WTC11 (cell line): ENCODE measurements around the gene DHRS7.
"Not testable (repeated sequence)": the region's sequence is repeated elsewhere in the genome, so short reads cannot be mapped to it uniquely, and the experiment has no call there.

Source experiments
- ATF2 ChIP-seq: sonication (generic); formaldehyde crosslinking; IDR thresholded peaks from 2 replicates; pipeline ENCODE4 v1.8.1; 2022; ENCODE audit warnings: low read depth, missing genetic modification reagents, borderline replicate concordance
- ATF3 ChIP-seq: sonication (generic); formaldehyde crosslinking; conservative IDR thresholded peaks from 2 replicates; pipeline ENCODE4 v1.8.1; 2022; ENCODE audit warnings: mild to moderate bottlenecking, missing genetic modification reagents
- CBFB ChIP-seq: sonication (generic); formaldehyde crosslinking; IDR thresholded peaks from 2 replicates; pipeline ENCODE4 v1.8.1; 2022; ENCODE audit warnings: mild to moderate bottlenecking, low read depth, missing genetic modification reagents
- CREB1 ChIP-seq: sonication (generic); formaldehyde crosslinking; IDR thresholded peaks from 2 replicates; pipeline ENCODE4 v1.8.0; 2023; ENCODE audit warnings: mild to moderate bottlenecking, missing genetic modification reagents
- ESRRA ChIP-seq: sonication (generic); formaldehyde crosslinking; IDR thresholded peaks from 2 replicates; pipeline ENCODE4 v1.8.1; 2022; ENCODE audit warnings: mild to moderate bottlenecking, missing genetic modification reagents, borderline replicate concordance
- GABPB1 ChIP-seq: sonication (generic); formaldehyde crosslinking; IDR thresholded peaks from 2 replicates; pipeline ENCODE4 v1.8.1; 2023; ENCODE audit warnings: mild to moderate bottlenecking, missing genetic modification reagents
- GRHL2 ChIP-seq: fragments of 250-450 bp; sonication (Bioruptor Pico); IDR thresholded peaks from 2 replicates; pipeline ENCODE4 v1.8.0; 2022; ENCODE audit warnings: mild to moderate bottlenecking, moderate library complexity; ENCODE audit not compliant: insufficient replicate concordance, severe bottlenecking
- MYBL2 ChIP-seq: sonication (generic); formaldehyde crosslinking; IDR thresholded peaks from 2 replicates; pipeline ENCODE4 v1.8.1; 2023; ENCODE audit warnings: mild to moderate bottlenecking, moderate library complexity, missing genetic modification reagents
- PREB ChIP-seq: sonication (generic); formaldehyde crosslinking; IDR thresholded peaks from 2 replicates; pipeline ENCODE4 v1.8.1; 2022; ENCODE audit warnings: mild to moderate bottlenecking, missing genetic modification reagents, moderate library complexity, borderline replicate concordance
- TEAD4 ChIP-seq: sonication (generic); formaldehyde crosslinking; IDR thresholded peaks from 2 replicates; pipeline ENCODE4 v1.8.0; 2022; ENCODE audit warnings: mild to moderate bottlenecking, missing genetic modification reagents
- ZSCAN18 ChIP-seq: fragments of 250-450 bp; sonication (Bioruptor Pico); IDR thresholded peaks from 2 replicates; pipeline ENCODE4 v2.1.2; 2022; ENCODE audit warnings: mild to moderate bottlenecking, moderate library complexity
- TF ChIP-seq, protein P1 (sequence below): fragments of 200-600 bp; IDR thresholded peaks from 2 replicates; pipeline ENCODE4 v1.8.0; 2022; ENCODE audit warnings: antibody characterized with exemption
- TF ChIP-seq, protein P2 (sequence below): sonication (generic); formaldehyde crosslinking; IDR thresholded peaks from 2 replicates; pipeline ENCODE4 v1.8.0; 2022; ENCODE audit warnings: mild to moderate bottlenecking, missing genetic modification reagents
- TF ChIP-seq, protein P3 (sequence below): sonication (generic); formaldehyde crosslinking; IDR thresholded peaks from 2 replicates; pipeline ENCODE4 v1.8.1; 2023; ENCODE audit warnings: mild to moderate bottlenecking, missing genetic modification reagents

DNA sequence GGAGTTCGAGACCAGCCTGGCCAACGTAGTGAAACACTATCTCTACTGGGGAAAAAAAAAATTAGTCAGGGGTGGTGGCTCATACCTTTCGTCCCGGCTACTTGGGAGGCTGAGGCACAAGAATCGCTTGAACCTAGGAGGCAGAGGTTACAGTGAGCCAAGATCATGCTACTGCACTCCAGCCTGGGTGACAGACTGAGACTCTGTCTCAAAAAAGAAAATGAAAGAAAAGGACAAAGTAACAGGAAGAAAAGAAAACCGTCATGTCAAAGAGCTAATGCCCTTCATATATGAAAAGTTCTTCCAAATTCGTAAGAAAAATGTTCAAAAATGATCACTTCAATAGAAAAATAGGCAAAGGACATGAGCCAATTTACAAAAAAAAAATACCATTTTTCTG is 65.3 kb downstream of the DHRS7 start:
- TF ChIP-seq, protein P1, sequence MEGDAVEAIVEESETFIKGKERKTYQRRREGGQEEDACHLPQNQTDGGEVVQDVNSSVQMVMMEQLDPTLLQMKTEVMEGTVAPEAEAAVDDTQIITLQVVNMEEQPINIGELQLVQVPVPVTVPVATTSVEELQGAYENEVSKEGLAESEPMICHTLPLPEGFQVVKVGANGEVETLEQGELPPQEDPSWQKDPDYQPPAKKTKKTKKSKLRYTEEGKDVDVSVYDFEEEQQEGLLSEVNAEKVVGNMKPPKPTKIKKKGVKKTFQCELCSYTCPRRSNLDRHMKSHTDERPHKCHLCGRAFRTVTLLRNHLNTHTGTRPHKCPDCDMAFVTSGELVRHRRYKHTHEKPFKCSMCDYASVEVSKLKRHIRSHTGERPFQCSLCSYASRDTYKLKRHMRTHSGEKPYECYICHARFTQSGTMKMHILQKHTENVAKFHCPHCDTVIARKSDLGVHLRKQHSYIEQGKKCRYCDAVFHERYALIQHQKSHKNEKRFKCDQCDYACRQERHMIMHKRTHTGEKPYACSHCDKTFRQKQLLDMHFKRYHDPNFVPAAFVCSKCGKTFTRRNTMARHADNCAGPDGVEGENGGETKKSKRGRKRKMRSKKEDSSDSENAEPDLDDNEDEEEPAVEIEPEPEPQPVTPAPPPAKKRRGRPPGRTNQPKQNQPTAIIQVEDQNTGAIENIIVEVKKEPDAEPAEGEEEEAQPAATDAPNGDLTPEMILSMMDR: not testable (repeated sequence)
- TF ChIP-seq MYBL2 (CRISPR knock-in tag); CREB1 (CRISPR knock-in tag); TEAD4 (CRISPR knock-in tag); CBFB (CRISPR knock-in tag); GABPB1 (CRISPR knock-in tag); ZSCAN18 (CRISPR knock-in tag); ATF2 (CRISPR knock-in tag); PREB (CRISPR knock-in tag); GRHL2 (CRISPR knock-in tag); ESRRA (CRISPR knock-in tag); ATF3: not testable (repeated sequence)
- TF ChIP-seq, protein P2, sequence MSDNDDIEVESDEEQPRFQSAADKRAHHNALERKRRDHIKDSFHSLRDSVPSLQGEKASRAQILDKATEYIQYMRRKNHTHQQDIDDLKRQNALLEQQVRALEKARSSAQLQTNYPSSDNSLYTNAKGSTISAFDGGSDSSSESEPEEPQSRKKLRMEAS: not testable (repeated sequence)
- TF ChIP-seq, protein P3, sequence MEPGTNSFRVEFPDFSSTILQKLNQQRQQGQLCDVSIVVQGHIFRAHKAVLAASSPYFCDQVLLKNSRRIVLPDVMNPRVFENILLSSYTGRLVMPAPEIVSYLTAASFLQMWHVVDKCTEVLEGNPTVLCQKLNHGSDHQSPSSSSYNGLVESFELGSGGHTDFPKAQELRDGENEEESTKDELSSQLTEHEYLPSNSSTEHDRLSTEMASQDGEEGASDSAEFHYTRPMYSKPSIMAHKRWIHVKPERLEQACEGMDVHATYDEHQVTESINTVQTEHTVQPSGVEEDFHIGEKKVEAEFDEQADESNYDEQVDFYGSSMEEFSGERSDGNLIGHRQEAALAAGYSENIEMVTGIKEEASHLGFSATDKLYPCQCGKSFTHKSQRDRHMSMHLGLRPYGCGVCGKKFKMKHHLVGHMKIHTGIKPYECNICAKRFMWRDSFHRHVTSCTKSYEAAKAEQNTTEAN (CRISPR knock-in tag): not testable (repeated sequence)
